G401.6 (cell line): ENCODE measurements around the gene MXI1.
A peak's percentile ranks its signal among the peaks of the same experiment; 100 is the strongest.

ENCODE experiments used
- FAIRE-seq: peaks from 2 replicates; lab custom pipeline; 2012; peaks lifted over from hg19 to GRCh38; lab: Jason Lieb, UNC

Gene MXI1

DNA sequence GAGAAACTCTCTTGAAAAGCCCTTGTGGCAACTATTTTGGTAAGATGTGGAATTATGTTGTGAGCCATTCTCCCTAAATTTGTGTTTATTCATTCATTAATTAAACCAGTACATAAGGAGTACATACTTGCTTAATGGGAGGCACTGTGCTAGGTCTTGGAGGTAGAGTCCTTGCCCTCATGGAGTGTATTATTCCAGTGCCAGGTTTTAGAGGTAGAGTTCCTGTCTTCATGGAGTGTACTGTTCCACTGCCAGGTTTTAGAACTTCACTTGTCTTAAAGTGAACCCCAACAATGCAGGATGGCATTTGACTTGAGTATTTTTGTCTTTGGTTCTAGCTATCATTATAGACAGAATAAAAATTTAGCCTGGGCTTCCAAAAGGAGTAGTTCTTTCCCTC is 8.8 kb downstream of the MXI1 start:
- FAIRE-seq = no peak

DNA sequence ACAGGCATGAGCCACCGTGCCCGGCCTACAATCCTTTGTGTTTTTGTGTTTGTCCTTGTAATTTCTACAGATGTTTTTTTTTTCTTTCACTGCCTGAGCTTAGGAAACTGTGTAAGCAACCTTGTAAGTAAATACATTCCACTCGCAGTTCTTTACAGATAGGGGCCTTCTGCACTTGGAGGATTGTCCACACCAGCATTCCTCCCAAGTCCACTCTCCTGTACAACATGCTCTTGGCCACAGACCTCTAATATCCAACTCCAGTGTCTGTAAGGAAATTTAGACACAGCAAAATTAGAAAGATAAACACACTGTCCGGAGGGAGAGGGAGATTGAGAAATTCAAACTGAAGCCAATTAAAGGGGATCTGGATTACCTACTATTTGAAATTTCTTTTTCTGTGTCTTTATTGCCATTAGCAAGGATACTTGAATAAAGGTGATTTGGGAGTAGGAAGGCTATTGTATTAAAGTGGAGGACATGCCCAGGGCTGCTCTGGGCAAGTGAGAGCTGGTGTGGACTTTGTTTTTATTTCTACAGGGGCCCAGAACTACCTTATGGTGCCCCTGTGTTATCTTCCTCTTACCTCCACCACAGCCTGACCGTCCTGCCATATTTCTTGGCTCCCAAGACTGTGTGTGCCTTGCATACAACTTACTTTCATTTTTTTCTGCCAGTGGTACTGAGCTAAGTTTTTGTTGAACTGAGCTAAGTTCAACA is 9.7 kb downstream of the MXI1 start:
- no peak for FAIRE-seq

DNA sequence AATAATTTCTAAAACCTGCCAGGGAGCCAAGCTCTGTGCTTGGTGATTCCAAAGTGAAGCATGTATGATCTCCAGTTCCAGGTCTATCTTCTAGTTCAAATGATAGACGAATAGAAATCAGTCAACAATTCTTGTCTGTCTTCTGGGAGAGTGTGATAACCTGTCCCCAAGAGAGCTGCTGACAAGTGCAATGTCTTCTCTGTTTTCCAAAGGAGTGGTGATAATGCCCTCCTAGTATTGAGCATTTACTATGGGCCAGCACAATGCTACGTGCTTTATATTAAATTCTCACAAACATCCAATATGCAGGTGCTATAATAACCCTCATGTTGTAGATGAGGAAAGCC is 10.2 kb downstream of the MXI1 start:
- FAIRE-seq = no peak

DNA sequence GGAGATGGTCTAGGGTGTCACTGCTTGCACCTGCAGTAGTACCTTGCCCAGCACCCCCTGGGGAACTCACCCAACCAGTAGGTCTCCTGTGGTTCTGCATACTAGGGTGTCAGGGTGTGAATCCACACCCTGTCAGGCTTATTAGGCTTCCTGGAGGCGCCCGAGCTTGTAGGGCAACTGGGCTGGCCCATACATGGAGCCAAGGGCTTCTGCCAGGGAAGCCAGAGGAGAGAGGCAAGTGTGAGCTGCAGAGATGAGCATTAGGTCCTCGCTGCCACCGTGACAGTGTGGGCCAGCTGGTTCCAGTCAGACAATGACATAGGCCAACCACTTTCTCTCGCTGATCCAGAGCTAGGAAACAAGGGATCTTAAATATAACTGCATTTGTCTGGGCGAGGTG is 11.2 kb downstream of the MXI1 start:
- no peak for FAIRE-seq

DNA sequence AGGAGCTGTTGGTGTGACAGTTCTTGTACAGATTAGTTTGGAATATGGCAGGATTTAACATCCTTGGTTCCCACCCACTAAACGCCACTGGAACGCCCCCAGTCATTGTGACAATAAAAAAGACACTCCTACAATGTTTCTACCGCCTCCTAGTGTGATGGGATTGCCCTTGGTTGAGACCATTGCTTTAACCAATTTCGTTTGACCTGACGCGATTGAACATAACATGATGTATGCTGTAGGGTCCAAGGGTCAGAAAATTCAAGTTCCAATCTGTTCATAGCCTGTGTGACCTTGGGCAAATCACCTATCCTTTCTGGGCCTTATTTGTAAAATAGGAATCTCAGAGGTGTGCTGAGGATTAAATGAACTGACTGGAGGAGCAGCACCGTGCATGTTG is 12.5 kb downstream of the MXI1 start:
- FAIRE-seq = no peak

DNA sequence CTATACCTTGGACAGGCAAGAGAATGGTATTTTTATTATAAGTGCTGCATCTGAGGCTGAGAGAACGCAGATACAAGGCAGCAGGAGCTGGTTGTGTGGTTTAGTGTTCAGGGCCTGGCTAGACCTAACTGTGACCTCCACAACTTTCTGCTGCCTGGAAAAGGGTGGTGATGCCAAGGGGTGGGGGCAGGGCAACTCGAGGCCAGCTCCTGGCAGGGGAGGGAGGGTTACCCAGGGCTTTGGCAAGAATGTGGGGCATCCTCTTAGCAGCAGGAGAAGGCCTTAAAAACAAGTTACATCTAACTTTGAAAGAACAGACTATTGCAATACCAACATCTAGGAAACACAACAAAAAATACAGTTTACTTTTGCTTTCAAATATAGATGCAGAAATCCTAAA is 13.0 kb downstream of the MXI1 start:
- no peak for FAIRE-seq

DNA sequence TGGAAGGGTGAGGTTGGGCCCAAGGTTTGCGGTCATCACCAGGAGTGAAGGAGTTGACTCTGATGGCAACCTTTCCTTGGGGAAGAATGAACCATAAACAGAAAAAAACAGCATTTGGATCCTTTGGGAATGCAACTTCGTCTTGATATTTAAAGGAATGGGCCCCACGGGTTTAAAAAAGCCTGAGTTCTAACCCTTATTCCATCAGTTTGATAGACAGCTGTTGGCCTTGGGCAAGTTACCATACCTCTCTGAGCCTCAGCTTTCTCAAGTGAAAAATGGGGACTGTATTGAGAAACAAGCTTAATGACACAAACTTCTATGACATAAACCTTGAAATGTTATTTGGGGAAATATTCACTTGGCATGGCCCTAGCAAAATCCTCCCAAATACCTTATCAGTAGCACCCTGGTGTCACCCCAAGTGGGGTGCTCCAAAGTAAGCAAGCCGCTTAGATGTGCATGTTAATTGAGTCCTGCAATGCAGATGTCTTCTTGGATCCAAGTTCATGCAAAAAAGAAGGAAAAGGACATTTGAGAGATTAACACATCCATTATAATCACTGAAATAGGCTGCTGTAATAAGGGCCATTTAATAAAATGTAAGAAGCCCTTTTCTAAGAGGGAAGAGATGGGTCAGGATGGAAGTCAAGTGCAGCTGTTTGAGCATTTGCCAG is 13.8 kb downstream of the MXI1 start:
- FAIRE-seq = no peak

DNA sequence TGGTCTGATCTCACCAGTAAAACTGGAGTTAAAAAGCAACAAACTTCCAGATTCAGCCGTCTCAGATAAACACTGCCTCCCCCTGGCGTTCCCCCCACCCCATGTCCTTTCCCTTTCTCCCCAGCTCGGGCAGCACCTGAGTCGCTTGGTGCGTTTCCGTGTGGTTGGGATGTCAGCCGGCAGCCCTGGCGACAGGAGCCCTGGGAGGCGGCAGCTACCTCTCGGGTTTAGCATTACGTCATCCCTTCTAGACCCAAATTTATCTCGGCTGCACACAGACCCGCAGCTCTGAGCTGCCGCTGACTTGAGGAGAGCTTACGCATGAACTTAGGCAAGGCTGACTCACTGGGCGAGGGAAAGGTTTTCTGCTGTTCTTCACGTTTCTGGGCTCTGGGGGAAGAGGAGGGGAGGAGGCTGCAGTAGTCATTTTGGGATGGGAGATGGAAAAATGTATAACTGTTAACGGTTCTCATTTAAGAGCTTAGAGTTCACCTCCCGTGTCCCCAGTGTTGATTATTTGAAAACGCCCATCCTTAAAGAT is 14.4 kb downstream of the MXI1 start:
- FAIRE-seq = peak; percentile 34

DNA sequence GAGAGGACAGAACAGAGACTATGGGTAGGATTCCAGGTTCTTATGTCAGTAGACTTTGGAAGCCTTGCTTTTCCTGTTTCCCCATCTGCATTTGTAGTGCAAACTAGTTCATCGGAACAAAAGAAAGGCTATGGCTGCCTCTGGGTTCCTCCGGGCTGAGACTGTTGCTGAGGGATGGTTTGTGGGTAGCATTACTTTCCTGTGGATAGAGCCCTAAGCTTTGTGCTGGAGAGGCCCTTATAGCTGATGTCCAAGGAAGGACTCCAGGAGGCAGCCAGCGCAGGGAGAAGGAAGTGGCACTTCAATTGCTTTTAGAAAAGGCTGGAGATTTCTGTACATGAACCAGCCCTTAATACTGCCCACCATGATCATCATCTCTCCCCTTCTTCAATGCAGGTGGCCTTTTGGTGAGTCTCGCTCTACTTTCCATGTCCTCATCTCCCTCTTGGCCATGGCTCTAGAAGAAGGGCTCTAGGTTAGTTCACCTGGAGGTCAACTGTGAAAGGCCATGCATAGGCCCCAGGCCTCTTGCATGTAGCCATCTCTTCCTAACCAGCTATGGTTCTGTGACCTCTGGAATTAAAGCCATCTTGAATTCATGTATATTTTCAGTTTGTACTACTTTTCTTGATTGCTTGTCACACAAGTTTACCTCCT is 15.4 kb downstream of the MXI1 start:
- no peak for FAIRE-seq

DNA sequence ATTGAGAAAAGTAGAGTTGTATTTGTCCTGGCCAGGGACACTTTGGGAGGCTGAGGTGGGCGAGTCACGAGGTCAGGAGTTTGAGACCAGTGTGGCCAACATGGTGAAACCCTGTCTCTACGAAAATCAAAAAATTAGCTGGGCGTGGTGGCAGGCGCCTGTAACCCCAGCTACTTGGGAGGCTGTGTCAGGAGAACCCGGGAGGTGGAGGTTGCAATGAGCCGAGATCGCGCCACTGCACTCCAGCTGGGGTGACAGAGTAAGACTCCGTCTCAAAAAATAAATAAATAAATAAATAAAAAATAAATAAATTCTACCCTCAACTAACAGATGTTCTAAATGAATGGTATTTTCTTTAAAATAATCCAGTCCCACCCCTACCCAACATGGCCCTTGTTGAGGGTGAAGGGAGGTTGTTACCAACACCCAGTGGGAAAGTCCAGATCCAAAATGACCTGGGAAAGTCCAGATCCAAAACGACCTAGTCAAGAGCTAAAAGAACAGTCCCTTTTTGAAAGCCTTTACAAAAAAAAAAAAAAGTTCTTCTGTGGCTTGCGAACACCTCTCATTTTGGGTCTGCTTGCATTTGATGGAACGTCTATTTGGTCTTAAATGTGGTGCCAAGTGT is 16.0 kb downstream of the MXI1 start:
- no peak for FAIRE-seq

DNA sequence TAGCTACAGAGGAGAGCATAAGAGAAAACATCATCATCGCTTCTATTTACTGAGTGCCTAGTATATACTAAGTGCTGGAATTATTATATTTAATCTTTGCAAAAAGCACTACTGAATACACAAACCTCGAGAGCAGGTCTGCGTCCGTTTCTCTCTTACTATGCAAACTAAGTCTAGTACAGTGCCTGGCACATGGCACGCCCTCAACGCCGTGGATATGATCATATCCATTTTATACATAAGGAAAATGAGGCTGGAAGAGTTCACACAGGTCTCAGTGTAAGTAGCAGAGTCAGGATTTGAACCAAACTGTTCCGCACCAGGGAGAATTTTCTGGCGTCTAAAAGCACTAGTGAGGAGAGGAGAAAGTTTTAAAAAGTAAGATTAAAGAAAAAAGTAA is 17.6 kb downstream of the MXI1 start:
- no peak for FAIRE-seq

DNA sequence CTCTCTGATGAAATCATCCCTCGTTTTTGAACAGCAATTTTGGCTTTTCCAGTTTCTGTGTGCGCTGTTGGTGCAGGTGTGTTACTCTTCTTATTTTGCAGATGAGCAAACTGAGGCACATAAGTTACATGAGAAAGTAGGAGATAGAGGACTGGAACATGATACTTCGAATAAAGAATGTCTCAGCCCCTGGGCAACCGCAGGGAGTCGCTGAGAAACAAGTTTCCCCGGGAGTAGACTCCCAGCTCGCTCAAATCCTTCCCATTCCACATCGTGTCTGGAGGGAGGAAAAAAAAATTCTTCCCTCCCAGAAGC is 18.0 kb downstream of the MXI1 start:
- FAIRE-seq = no peak

DNA sequence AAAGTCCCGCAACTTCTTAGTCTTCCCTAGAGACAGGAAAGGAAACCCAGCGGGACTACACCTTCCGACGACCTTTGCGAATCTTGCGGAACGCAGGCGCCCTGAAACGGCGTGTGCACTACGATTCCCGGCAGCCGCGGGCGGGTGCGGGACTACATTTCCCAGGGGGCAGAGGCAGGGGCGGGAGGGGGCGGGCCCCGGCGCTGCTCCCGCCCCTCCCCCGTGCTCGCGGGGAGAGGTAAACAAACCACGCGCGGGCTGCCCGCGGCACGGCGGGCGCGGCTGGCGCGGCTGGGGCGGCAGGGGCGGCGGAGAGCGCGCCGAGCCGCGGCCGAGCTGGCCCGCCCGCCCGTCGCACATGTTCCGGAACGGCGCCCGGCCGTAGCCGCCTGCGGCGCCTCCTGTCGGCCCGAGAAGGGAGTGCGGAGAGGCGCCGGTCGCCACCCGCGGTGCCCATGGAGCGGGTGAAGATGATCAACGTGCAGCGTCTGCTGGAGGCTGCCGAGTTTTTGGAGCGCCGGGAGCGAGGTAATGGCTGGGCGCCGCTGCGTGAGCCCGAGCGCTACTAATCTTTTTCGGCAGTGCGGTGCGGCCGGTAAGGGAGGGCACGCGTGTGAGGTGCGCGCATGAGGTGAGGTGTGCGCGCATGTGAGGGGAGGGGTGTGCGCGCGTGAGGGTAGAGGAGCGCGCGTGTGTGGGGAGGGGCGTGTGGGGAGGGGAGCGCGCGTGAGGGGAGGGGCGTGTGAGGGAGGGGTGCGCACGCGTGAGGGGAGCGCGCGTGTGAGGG is 18.5 kb downstream of the MXI1 start:
- FAIRE-seq = peak; percentile 90

DNA sequence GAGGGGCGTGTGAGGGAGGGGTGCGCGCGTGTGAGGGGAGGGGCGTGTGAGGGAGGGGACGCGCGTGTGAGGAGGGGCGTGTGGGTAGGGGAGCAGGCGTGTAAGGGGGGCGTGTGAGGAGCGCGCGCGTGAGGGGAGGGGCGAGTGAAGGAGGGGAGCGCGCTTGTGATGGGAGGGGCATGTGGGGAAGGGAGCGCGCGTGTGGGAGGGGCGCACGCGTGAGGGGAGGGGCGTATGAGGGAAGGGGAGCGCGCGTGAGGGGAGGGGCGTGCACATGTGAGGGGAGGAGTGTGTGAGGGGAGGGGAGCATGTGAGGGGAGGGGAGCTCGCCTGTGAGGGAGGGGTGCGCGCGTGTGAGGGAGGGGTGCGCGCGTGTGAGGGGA is 19.1 kb downstream of the MXI1 start:
- no peak for FAIRE-seq

DNA sequence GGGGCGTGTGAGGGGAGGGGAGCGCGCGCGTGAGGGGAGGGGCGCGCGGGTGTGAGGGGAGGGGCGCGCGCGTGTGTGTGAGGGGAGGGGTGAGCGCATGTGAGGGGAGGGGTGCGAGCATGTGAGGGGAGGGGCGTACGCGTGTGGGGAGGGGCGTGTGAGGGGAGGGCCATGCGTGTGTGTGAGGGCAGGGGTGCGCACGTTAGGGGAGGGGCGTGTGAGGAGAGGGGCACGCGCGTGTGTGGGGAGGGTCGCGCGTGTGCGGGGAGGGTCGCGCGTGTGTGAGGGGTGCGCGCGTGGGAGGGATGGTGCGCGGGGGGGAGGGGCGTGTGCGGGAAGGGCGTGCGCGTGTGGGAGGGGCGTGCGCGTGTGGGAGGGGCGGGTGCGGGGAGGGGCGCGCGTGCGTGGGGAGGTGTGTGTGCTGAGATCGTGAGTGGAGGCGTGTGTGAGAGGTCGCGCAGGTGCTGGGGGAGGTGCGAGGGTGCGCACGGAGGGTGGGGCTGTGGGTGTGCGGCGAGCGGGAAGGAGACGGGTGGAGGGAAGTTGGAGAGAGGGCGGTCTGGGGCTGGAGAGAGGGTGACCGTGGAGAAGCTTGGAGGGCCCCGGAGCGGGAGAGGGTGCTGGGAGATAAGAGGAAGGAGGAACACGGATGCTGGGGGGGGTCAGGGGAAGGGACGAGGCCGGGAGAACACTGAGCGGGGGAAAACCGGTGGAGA is 19.7 kb downstream of the MXI1 start:
- FAIRE-seq = no peak

DNA sequence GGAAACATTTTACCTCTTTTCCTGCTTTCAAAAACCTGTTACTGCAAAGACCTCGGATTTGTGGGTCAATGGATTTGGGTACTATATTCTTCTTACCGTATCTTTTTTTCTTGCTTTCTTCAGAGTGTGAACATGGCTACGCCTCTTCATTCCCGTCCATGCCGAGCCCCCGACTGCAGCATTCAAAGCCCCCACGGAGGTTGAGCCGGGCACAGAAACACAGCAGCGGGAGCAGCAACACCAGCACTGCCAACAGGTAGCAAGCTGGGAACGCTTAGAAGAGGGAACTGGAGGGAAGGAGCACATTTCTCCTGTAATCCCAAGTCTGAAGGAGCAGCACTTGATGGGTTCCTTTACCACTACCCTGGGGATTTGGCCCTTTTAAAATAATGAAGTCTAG is 20.7 kb downstream of the MXI1 start:
- FAIRE-seq = no peak

DNA sequence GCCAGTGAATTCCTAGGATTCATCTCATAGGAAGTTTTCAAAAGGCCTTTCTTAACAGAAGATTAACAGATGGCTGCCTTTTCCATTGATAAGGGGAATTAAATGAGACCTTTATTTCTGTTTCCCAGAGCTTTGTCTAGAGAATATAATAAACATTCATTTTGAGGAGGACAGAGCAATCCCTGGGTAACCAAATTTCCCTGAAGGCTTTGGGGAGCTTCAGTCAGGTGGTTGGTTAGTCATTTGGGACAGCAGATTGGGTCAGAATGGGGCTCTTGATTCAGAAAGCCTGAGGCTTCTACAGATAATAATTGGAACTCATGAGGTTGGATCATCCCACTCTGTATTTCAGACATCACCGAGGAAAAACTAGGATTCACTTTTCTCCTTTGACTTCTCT is 21.8 kb downstream of the MXI1 start:
- no peak for FAIRE-seq

DNA sequence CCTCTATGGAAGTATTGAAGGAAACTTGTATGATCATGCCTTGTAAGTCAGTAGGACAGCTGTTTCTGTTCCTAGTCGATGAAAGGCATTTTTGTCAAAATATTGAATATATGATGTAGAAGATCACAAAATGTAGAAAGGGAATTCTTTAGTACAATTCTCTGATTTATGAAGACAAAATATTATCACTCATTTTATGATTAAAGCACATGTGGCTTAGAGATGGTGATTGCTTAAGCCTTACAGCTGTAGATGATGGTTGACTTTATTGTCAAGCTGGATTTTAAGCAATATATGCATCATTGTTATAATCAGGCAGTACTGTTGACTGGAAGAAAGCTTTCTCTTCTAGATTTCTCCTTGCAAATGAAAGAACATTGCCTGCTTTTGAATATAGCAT is 26.4 kb downstream of the MXI1 start:
- peak; percentile 8 for FAIRE-seq

DNA sequence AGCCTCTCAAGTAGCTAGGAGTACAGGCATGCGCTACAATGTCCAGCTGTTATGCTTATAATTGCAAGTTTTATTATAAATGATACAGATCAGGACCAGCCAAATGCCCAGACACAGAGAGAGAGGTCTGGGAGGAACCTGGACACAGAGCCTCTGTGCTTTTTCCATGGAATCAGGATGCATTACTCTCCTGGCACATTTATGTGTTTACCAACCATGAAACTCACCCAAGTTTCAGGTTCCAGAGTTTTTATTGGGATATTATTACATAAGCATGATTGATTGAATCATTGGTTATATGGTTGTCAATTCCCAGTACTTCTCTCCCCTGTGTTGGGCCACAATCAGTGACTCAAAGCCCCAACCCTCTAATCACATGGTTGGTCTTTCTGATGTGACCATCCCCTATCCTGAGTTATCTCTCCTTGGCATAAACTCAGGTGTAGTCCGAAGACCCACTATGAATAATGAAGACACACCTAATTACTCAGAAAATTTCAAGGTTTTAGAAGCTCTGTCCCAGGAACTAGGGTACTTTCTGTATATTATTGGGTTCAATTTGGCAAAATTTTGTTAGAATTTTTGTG is 30.6 kb downstream of the MXI1 start:
- no peak for FAIRE-seq

DNA sequence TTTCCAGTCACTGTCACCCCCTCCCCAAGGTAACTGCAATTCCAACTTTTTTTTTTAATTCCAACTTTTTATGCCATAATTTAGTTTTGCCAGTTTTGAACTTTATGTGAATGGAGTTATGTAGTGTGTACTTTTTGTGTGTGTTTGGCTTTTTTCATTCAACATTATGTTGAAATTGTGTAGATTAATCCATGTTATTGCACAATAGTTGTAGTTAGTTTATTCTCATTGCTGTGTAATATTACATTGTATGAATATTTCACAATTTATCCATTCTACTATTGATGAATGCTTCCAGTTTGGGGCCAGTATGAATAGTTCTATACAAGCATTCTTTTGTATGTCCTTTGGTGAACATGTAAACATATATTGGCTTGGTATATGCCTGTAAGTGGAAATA is 32.5 kb downstream of the MXI1 start:
- FAIRE-seq = no peak

DNA sequence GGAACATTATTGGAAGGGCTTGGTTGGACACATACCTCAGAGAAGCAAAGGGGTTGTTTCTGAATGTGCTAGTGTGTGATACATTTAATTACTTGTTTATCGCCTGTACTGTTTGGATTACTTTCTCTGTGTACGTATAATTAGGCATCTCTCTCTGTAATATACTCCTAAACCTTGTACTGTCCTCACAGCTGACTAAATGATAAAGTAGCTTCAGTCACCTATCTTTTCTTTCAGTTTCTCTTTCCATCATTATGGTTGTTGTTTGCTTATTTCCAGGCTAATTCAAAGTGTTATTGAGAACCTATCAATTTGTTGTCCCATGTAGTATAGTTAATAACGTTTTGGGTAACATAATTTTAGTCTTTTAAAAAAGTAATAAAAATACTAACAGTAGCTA is 34.0 kb downstream of the MXI1 start:
- FAIRE-seq = no peak

DNA sequence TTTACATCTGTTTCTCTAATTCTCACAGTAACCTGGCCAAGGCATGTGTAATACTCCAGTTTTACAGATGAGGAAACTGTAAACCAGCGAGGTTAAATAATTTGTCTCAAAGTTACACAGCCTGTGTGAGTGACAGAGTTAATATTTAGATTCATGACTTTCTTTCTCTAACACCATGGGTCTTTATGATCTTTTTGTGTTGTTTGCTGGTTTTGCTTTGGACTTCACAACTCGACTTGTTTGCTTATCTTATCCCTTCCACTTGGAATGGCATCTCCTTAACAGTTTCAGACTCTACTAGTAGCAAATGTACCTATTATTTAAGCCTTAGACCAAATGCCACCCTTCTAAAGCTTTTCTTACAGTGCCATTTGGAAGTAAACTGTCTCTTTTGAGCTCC is 34.4 kb downstream of the MXI1 start:
- no peak for FAIRE-seq
